GM21423 (cell line): ENCODE data around the gene HOXA11.

Source experiments
- ATAC-seq: cut with Tn5 transposase; IDR thresholded peaks from one replicate; pipeline ENCODE4 v1.9.1; 2021; ENCODE audit warnings: mild to moderate bottlenecking, moderate library complexity; ENCODE audit not compliant: unreplicated experiment

HOXA11 gene

DNA sequence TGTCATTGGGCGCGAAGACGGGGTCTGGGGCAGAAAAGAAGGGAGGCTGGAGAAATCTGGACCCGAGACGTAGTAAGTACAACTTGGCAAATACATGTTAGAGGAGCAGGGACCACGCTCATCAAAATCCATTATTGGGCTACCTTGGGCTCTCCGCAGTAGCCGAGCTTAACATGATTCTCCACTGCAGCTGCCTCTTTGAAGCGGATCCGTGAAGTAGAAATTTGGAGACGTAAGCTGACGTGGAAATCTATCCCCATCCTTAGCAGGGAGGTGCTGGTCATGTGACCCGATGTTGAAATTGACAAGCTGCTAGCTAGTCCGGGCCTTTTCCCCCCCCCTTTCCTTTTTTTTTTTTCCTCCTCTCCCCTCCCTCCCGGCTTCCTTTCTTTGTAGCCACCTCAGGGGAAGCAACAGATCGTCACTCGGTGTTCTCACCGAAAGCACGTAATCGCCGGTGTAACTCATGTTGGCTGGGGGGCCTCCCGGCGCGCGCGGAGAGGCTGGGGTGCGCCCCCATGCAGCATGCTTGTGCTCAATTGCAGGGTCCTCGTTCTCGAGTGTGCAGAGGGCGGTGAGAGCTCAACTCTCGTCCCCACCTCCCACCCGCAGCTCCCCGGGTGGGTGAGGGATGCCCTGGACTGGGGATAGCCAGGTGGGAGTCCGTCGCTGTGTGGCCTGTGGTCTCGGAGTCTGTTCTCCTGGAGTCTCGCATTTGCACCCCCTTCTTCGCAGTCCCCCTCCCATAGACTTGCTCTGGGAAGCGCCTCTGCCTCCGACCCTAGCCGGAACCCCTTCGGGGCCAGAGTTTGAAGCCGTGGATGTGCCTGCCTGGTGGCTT is at the start of gene HOXA11:
Gene HOXA11, minus strand, starts transcription at position 220 of the 841 bp plus-strand sequence. Its CDS starts 88 bp downstream, at position 132.
- ATAC-seq, result no peak

DNA sequence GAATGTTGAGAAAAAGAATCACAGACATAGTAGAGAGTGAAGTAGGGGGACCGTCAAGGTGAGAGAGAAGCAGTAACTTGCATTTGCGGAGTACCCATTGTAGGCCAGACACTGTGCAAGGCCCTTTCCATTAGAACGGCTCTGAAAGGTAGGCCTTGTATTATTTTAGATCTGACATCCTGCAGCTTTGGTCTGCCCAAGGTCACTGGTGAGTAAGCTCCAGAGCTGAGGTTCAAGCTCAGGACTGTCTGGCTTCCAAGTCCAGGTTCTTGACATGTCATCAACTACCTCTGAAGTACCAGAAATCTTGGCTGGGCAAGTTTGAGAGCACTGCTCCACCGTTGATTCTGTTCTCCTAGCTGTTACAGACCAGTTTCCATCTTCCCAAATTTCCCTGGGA is 44.4 kb upstream of the HOXA11 start:
- ATAC-seq, result no peak

DNA sequence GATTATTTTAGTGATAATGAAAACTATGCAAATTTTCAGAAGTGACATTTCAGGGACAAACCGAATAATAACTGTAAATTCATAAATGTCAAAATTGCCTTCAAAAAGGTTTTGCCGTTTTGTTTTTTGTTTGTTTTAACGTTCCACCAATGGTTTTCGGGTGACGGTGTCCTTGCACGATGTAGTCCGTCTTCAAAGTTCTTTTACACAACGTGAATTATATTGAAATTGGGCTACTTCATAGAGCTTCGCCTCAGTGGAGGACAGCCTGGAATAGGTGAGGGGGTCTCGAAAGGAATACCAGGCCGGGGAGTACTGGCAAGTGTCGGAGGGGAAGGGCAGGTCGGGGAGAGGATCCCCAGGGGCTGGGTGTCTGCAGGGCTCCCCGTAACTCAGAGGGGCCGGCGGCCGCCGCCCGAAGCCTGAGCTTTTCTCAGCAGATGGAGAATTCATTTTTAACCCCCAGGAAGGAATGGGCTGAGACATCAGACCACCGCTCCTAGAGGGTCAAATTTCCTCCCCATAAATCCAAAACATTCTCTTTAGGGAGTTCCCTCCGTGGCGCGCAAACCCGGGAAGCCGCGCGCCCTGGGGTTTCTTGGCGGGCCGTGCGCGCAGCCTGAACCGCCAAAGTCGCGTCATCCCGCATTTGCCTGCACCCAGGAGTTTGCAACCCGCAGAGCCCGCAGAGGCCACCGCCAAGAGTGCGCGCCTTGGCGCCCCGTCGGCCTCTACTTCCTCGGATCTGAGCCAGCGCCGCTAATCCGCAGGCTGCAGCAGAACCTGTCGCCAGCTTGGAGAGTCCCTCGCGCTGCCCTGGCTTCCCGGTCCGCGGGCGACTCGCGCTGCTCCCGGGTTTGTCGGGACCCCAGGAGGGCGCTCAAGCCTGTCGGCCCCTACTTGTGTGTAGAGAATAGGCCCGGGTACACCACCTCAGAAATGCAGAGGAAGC is 40.2 kb upstream of the HOXA11 start:
- ATAC-seq, result no peak

DNA sequence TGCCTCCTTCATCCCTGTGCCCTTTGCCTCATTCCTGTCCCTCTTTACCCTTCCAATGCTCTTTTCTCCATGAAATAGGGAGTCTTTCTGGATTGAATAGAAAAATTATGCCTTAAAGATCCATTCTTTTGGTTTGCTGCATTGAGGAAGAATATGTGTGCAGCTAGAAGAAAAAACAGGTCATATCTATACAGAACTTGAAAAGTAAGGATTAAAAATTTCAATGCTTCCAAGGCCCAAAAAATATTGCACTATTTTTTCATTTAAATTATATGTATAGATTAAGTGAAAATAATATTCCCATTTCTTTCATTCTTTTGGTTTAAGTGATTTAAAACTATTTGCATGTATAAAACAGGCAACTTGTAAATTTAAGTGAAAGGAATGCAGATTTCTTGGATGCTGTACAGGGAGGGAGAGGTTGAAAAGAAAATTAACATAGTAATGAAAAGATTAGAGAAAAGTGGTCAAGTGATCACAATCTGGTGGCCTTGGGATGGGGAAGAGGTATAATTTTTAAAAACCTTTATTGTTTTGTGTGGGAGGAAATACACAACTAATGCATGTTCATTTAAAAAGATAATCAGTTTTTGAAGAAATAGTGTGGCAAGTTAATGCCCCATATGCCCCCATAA is 39.0 kb upstream of the HOXA11 start:
- ATAC-seq, result no peak

DNA sequence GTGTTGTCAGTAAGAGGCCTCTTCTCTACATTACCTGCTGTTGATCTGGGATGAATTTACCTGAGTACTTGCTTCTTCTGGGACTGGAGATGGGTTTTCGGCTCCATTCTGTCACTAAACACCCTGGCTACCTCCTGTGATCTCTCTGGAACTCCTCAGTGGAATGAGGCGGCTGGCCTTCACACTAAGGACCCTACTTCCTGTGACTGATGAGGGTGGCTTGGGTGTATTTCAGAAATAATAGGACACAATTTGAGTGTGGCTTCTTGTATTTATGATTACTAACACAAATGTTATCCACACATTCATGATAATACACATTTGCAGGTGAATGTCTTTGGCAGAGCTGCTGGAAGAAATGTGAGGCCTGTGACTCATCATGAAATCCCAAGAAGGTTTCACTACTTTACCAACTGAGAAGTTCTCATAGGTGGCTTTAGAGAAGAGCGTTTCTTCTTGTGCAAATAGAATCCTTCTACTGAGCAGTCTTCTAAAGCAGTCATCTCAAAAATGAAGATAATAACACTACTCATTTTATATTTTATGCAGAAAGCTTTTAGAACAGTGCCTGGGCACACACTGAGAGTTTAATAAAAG is 36.3 kb upstream of the HOXA11 start:
- no peak for ATAC-seq

DNA sequence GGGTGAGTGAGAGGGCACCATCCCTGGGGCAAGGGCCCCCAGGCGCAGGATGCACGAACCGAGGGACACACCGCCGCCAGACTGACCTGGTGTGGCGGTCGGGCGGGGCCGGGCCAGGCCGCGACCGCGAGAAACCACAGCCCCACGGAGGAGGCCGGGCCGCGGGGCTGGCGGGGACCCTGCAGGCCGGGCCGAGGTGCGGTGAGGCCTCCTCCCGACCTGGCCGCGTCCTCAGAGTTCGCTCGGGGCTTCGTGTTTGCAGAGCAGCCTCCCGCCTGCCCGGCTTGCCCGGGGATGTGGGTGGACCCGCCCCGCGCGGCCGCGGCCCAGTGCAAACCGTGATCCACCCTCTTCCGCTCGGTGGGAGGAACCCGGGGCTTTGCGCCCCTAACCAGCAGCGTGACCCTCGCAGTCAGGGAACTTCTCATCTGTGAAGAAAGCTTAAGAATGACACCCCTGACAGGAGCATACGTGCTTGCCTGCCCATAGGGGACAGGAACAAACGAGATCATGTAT is 35.5 kb upstream of the HOXA11 start:
- no peak for ATAC-seq

DNA sequence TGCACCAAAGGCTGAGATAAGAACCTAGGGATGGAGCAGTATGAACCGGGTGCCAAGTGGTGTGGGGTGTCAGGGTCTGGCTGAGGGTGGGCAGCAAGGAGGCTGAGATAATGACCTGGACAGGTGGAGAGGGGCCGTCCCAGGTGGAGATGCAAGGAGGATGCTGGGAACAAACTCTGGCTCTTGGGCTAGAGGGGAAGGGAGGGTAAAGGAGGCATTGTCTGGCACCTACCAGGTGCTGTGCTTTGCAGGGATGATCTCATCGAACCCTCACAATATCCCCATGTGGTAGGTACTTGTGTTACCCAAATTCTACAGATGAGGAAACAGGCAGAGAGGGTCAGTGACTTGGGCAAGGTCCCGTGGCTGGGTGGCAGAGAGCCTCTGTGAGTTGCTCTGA is 34.8 kb upstream of the HOXA11 start:
- ATAC-seq, result no peak

DNA sequence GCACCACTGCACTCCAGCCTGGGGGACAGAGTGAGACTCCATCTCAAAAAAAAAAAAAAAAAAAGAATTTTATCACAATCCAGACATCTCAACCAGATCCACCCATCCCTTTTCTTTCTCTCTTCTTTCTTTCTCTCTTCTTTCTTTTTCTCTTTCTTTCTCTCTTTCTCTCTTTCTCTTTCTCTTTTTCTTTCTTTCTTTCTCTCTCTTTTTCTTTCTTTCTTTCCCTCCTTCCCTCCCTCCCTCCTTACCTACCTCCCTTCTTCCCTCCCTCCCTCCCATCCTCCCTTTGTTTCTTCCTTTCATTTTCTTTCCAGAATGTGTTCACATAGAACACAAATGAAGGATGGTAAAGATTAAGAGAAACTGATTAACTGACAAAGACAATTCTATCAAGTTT is 32.9 kb upstream of the HOXA11 start:
- no peak for ATAC-seq

DNA sequence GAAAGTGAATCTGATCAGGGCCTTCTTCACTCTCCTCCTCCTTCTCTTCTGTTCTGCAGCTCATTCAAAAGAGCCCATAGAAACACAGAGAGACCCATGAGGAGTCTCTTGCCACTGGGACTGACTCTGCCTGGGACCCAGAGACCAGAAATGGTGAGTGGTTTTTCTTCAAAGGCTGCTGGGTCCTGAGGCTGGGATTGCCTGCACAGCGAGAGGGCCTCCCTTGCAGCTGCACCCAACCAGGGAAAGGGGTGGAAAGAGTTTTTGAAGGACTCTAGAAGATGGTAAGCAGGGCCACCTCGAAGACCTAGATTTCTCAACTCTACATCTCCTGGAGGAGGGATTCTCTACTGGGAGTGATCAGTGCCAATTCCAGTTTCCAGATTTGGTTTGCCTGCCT is 30.3 kb upstream of the HOXA11 start:
- ATAC-seq, result no peak

DNA sequence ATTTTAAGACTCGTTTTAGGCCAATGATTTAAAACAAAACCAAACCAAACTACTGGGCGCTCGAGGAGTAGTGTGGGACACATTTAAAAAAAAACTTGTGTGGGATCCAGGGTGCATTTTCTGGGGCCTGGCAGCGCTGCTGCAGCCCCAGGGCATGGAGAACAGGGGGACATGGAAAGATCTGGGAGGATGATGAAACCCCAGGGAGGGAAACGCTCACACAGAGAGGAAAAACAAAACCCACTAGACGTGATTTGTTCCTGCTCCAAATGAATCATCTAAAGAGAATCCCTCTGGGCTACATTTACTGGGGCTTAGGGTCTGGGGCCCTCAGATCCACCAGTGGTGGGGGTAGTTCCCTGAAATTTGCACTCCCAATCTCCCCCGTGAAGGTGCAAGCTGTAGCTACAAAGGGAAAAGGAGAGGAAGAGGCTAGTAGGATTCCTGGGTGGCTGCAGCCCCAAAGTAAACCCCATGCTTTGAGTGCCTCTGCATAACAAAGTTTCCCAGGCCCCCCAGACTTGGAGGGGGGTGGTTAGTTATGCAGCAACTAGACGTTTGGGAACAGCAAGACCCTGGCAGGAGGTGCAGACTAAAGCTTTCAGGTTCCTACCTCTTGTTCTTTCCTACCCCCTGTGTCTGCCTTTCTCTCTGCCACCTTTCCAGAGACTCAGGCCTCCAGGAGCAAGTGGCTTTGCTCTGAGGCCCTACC is 29.4 kb upstream of the HOXA11 start:
- no peak for ATAC-seq

DNA sequence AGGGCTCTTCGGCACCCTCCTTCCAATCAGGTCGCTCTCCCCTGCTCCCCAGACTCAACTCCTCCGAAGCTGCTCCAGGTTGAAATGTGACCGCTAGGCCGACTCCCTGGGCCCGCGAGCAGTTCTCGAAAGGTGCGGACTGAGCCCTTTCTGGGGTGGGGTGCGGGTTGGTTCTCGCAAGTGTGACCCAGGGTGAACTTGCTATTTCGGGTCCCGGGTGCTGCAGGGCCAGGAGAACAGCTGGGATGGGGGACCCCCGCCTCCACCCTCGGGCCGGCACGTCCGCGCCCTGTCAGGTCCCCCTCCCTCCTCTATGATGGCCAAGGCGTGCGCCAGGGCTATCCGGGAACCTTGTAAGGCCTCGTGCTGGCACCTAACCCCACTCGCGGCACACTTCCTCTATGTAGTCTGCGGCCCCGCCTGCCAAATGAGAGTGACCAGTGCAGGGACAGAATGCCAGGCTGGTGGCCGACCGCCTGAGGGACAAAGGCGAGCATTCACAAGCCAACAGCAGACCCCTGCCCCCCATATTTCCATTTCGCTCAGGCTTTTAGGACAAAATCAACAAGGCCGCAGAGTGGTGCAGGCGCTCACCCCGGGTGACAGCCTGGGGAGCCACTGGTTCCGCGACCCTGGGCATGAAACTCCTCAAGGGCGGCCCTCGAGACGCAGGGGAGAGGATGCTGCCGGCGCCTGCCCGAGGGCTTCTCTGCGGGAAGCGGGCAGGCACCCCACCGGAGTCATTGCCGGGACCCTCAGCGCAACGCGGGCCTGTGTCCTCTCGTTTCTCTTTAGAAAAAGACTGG is 28.6 kb upstream of the HOXA11 start:
- no peak for ATAC-seq

DNA sequence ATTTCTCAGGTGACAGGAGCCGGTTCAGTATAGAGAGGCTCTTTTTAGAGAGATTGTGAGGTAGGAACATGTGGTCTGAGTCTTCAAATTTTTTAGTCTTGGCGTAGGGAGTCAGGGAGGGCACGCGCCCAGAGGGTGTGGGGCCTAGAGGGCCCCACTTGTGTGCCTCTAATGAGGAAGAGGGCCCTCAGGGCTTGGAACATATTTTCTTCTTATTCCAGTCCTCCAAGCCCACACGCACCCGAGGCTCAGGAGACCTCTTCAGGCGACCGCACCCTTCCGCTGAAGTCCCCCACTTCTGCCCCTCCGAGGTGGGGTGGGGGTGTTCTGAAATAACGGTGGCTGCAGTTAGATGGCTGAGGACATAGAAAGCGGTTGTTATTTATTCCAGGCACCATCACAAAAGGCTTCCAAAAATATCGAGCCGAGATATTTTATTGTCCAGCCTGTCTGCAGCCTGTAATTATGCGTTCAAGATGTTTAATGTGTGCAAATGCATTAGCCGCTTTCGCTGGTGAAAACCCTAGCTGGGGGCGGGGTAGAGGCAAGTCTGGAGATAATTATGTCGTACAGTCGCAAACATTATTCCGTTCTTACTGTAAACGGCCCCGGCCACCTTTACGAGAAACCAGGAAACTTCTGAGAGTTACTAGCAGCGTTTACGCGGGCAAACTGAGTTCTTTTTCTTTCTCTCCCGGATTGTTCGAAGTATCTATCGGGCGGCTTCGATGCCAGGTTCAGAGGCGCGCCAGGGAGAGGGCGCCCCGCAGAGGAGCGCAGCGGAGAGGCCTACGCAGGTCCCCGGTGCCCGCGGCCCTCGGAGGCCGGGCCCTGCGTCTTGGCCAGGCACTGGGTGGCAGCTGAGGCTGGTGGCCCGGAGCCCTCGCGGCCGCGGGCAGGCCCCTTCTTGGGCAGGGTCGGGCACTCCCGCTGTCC is 27.7 kb upstream of the HOXA11 start:
- ATAC-seq, result no peak

DNA sequence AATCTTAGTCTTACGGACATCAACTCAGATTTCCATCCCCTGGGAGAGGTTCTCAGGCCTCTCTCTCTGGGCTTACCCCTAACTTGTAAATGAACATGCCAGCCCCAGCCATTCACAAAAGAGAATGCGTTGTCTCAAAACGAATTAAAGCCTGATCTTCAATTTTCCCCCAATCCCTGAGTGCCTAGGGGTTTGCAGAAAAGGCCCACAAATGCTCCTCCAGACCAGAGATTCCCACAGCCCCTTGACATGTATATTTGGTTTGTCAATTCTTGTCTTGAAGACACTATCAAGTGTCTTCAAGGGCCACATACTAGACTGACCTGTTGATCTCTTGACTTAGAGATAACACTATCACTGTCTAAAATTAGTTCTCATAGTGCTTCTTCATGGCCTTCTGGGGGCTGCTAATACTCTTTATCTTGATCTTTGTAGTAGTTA is 26.8 kb upstream of the HOXA11 start:
- ATAC-seq, result no peak

DNA sequence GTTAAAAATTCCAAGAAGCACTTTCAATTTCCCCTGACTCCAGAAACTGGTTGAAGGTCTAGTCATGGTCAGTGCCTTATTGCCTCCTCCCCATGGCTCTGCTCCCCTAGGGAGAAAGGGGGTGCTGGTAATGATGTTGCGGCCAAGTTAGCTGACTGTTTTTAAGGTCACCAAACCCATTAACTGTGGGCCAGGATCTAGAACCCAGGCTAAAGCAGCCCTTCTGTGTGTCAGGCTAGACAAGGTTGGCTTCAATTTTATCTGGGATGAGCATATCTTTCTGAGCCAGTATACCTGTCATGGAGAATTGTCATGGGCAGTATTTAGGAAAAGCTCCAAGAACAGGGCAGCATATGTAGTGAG is 26.0 kb upstream of the HOXA11 start:
- no peak for ATAC-seq

DNA sequence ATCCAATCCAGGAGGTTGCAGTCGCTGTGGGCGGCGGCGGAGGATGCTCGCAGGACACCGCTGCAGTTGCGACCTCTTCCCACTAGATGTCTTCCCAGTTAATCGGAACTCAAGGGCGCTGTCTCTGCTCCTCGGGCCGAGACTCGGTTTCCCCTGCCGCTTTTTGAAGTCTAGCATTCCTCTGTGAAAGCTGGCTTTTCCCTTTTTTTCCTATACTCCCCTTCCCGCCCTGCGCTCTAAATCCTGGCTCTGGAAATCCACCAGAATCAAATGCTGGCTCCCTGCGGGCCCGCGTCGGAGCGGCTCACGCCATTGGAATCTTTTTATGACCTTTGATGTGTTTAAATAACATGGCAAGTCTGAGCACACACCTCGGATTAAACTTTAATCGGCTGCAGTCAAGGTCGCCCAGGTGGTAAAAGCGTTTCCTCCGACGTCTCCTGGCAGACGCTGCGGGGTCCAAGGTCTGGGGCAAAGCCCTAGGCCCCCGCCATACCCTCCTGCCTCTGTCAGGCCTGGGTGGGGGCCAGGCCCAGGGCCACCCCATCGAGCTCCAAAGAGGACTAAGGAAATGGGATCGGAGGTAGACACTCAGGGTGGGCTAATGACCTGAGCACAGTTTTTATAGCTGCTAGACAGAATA is 25.5 kb upstream of the HOXA11 start:
- ATAC-seq, result no peak

DNA sequence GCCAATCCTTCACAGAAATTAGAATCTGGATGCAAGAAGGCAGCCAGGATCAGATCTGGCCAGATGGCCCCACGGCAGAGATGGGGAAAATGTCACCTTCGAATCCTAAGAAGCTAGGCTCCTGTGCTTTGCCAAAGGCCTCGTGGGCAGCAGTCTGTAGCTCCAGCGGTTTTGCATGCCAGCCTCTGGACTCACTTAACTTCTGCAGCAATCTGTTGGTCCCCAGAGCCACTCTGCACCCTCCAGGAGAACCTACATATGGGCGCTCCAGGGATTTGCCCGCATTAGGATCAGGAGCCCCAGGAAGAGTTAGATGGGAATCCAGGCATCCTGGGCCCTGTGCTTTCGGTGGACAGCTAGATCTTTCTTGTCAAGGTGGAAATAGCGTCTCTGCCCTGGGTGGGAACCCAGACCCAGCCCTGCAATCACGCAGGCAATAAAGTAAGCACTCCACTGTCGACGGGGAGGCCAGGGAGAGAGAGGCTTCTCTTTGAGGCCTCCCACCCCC is 25.0 kb upstream of the HOXA11 start:
- ATAC-seq, result no peak

DNA sequence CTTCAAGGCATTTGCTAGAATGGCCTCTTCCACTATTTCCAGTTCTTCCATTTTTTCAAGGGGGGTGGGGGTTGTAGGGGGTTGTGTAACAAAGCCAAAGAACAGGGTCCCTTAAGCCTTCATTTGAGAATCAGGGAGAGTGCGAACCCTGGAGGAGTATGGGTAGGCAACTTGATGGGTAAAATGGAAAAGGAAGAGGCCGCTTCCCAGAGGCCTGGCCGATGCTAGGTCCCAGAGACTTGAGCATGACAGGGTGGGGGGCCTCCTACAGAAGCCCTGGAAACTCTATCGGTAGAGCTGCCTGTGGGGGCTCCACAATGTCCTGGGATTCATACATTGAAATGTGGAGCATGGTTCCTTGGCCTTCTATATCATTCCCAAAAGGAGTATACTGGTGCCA is 24.0 kb upstream of the HOXA11 start:
- ATAC-seq, result no peak
